Natural killer cell (primary cell): Measurements from ENCODE around the gene HS3ST4. TPM values are rescaled to one million over a fixed set of nuclear protein-coding genes. Genes with fewer than 3 reads are reported as not detected.
"Not testable (repeated sequence)": the region's sequence is repeated elsewhere in the genome, so short reads cannot be mapped to it uniquely, and the experiment has no call there.

ENCODE experiments used
- ATAC-seq, 3 donors: fragments of 150-1000 bp in 2 of 3; fragments of 200-7000 bp in 1 of 3; cut with Tn5 transposase; 1 replicate in 1 of 3; 2 replicates in 2 of 3; pipeline ENCODE4 v1.10.0; 2021; ENCODE audit warnings: mild to moderate bottlenecking in 2 of 3, moderate library complexity in 2 of 3
- DNase-seq, 2 donors: peaks; one replicate each; pipeline versions ENCODE4 v3.0.0 to v3.0.0-alpha.2; 2013 to 2021; ENCODE audit warnings: mixed read lengths in 1 of 2
- H3K27ac ChIP-seq: one replicate; pipeline ENCODE4 v1.5.1; 2013; ENCODE audit warnings: mild to moderate bottlenecking, low read length
- H3K27me3 ChIP-seq: one replicate; pipeline ENCODE4 v1.6.1; 2013; ENCODE audit warnings: low read length; ENCODE audit not compliant: control insufficient read depth, insufficient read depth
- H3K36me3 ChIP-seq: one replicate; pipeline ENCODE4 v1.6.1; 2013; ENCODE audit warnings: low read length; ENCODE audit not compliant: control insufficient read depth, insufficient read depth
- H3K4me1 ChIP-seq: one replicate; pipeline ENCODE4 v1.6.1; 2013; ENCODE audit warnings: low read length; ENCODE audit not compliant: control insufficient read depth, insufficient read depth
- H3K4me3 ChIP-seq: one replicate; pipeline ENCODE4 v1.5.1; 2013; ENCODE audit warnings: low read length
- H3K9me3 ChIP-seq: one replicate; pipeline ENCODE4 v1.6.1; 2013; ENCODE audit warnings: low read length; ENCODE audit not compliant: control insufficient read depth, insufficient read depth
- H3K27ac Mint-ChIP-seq, 2 donors: one replicate each; pipeline ENCODE4 v1.8.0; 2022; ENCODE audit warnings: mild to moderate bottlenecking in 2 of 2, mixed read lengths in 2 of 2, moderate library complexity in 1 of 2
- H3K27me3 Mint-ChIP-seq, 2 donors: one replicate each; pipeline ENCODE4 v1.8.0; 2022; ENCODE audit warnings: low read depth in 2 of 2, mixed read lengths in 2 of 2
- H3K36me3 Mint-ChIP-seq: one replicate; pipeline ENCODE4 v1.8.0; 2022; ENCODE audit warnings: mixed read lengths
- H3K4me1 Mint-ChIP-seq, 2 donors: one replicate each; pipeline ENCODE4 v1.8.0; 2022; ENCODE audit warnings: mixed read lengths in 2 of 2
- H3K4me3 Mint-ChIP-seq: one replicate; pipeline ENCODE4 v1.8.0; 2022; ENCODE audit warnings: mild to moderate bottlenecking, moderate library complexity, mixed read lengths
- H3K9me3 Mint-ChIP-seq, 2 donors: one replicate each; pipeline ENCODE4 v1.8.0; 2022; ENCODE audit warnings: mixed read lengths in 2 of 2
- WGBS: methylation state at CpG from one replicate; pipeline ENCODE4 v1.1.7; 2013; ENCODE audit warnings: missing lambda C conversion rate; ENCODE audit not compliant: insufficient coverage; 5-methylcytosine and 5-hydroxymethylcytosine counted together
- intact Hi-C: fragments of 100-400 bp; cut with micrococcal nuclease; formaldehyde crosslinking; loops from one replicate; pipeline ENCODE4 v1.14.2; 2022
- total RNA-seq, 4 donors: library from RNA; stranded (reverse); fragments of 120-200 nt in 1 of 4; gene quantifications; one replicate each; pipeline versions ENCODE4 v1.2.3 to v1.2.4, GENCODE V29; 2013 to 2022
- TF ChIP-seq, protein P1 (sequence below): fragments of 200-600 bp; IDR thresholded peaks from one replicate; pipeline ENCODE4 v1.8.0; 2022; ENCODE audit warnings: antibody characterized with exemption

The HS3ST4 gene
- total RNA-seq, 3 donors from 2014 or later (not counting 1 experiment from before 2014, with no cell fraction given): not detected

DNA sequence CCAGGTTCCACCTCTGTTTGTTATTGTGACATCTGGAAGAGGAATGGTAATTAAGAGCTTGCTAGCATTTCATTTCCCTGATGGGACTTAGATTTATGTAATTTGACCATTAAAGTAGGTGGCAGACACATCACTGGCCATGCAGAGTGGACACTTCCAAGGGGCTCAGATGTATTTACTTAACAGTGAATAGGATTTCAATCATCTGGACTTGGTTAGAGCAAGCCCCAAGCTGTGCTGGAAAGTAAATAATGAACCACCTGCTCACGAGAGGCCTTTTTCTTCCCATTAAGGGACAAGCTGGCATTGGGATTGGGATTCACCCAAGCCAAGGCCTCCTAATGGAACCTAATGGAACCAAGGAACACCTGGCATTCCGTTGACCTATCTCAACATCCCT lies 395.3 kb downstream of the HS3ST4 start:
- Histone ChIP-seq H3K27ac (no peak overlapping the region), H3K27me3 (no peaks in the 10 kb centered on the region), H3K9me3 (no peaks in the 10 kb centered on the region), H3K36me3 (no peaks in the 10 kb centered on the region), H3K4me1 (no peaks in the 10 kb centered on the region), H3K4me3 (no peak overlapping the region)
- TF ChIP-seq, protein P1, sequence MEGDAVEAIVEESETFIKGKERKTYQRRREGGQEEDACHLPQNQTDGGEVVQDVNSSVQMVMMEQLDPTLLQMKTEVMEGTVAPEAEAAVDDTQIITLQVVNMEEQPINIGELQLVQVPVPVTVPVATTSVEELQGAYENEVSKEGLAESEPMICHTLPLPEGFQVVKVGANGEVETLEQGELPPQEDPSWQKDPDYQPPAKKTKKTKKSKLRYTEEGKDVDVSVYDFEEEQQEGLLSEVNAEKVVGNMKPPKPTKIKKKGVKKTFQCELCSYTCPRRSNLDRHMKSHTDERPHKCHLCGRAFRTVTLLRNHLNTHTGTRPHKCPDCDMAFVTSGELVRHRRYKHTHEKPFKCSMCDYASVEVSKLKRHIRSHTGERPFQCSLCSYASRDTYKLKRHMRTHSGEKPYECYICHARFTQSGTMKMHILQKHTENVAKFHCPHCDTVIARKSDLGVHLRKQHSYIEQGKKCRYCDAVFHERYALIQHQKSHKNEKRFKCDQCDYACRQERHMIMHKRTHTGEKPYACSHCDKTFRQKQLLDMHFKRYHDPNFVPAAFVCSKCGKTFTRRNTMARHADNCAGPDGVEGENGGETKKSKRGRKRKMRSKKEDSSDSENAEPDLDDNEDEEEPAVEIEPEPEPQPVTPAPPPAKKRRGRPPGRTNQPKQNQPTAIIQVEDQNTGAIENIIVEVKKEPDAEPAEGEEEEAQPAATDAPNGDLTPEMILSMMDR: no peak
- WGBS: 68% methylated on average over 2 of the region's 2 CpGs
- Mint-ChIP-seq H3K36me3 (no peaks in the 10 kb centered on the region), H3K27ac (no peak overlapping the region), H3K27me3 (no peaks in the 10 kb centered on the region), H3K4me3 (no peak overlapping the region), H3K9me3 (no peaks in the 10 kb centered on the region), H3K4me1 (no peaks in the 10 kb centered on the region)
- intact Hi-C loops: no loop called here
- ATAC-seq (no peak), DNase-seq (no peak)

DNA sequence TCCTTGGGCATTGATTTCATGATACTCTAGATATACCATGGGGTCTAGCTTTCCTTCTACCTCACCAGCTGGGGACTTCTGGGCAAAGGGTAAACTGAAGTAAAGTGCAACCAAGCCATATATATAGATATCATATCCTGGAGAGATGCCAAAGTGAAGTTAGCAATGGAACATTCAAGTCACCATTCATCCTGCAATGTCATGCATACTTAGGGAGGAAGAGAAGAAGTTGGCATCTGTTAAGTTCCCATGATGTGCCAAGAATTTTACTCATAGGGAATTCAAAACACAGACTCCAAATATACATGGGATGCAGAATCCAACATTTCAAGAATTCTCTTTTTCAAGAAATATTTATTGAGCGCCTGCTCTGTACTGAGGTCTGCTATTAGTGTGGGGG lies 399.8 kb downstream of the HS3ST4 start:
- H3K27me3 Mint-ChIP-seq: no peaks in the 10 kb centered on the region
- ATAC-seq (no peak), DNase-seq (no peak)
- H3K27ac ChIP-seq: no peak overlapping the region
- no peaks in the 10 kb centered on the region for H3K36me3 ChIP-seq
- no peaks in the 10 kb centered on the region for H3K9me3 ChIP-seq
- WGBS: 100% methylated on average over 1 of the region's 1 CpG
- no peaks in the 10 kb centered on the region for H3K4me1 ChIP-seq
- H3K27me3 ChIP-seq: no peaks in the 10 kb centered on the region
- H3K36me3 Mint-ChIP-seq: no peaks in the 10 kb centered on the region
- no peak overlapping the region for H3K4me3 Mint-ChIP-seq
- H3K4me1 Mint-ChIP-seq: no peaks in the 10 kb centered on the region
- no peaks in the 10 kb centered on the region for H3K9me3 Mint-ChIP-seq
- TF ChIP-seq, protein P1: no peak
- H3K4me3 ChIP-seq: no peak overlapping the region
- intact Hi-C loops: no loop called here
- H3K27ac Mint-ChIP-seq: no peak overlapping the region

DNA sequence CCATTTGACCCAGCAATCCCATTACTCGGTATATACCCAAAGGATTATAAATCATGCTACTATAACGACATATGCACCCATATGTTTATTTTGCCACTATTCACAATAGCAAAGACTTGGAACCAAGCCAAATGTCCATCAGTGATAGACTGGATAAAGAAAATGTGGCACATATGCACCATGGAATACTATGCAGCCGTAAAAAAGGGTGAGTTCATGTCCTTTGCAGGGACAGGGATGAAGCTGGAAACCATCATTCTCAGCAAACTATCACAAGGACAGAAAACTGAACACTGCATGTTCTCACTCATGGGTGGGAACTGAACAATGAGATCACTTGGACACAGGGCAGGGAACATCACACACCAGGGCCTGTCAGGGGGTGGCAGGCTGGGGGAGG lies 406.4 kb downstream of the HS3ST4 start:
- H3K4me3 Mint-ChIP-seq, ATAC-seq, H3K27me3 Mint-ChIP-seq, H3K36me3 Mint-ChIP-seq, H3K4me1 ChIP-seq, H3K36me3 ChIP-seq, H3K27ac ChIP-seq, H3K9me3 ChIP-seq, H3K4me3 ChIP-seq, H3K9me3 Mint-ChIP-seq, DNase-seq, H3K4me1 Mint-ChIP-seq, H3K27ac Mint-ChIP-seq, H3K27me3 ChIP-seq, intact Hi-C loops: not testable (repeated sequence)
- 91% methylated on average over 2 of the region's 3 CpGs for WGBS

DNA sequence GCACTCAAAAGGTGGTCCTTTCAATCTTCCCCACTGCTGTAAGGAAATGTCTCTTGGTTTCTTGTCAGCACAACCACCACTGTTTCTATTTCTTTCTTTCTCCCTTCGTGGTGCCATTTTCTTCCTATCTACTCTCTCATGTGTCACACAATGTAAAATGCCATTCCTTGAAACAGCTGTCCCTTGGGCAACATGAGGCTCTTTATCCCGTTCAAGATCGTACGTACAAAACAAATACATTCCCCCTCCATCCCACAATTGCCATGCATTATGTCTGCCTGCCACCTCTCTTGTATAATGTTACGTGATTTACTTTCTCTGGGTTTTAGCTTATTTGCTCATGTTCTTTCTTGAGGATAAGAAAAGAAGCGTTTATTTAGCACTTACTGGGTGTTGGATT lies 410.6 kb downstream of the HS3ST4 start:
- no peak overlapping the region for H3K4me3 ChIP-seq

More for the DNA sequence above, 410.6 kb downstream of the HS3ST4 start:
- Mint-ChIP-seq H3K27ac (no peak overlapping the region), H3K4me1 (no peaks in the 10 kb centered on the region), H3K9me3 (peaks cover 5 to 9% of the 10 kb centered on the region in 2 donors), H3K4me3 (no peak overlapping the region), H3K36me3 (no peaks in the 10 kb centered on the region), H3K27me3 (peaks cover 0 to 13% of the 10 kb centered on the region in 2 donors)
- intact Hi-C loops: no loop called here
- WGBS: 83% methylated on average over 6 of the region's 6 CpGs
- no peaks in the 10 kb centered on the region for H3K27me3 ChIP-seq
- H3K9me3 ChIP-seq: no peaks in the 10 kb centered on the region
- DNase-seq (no peak), ATAC-seq (no peak)
- H3K4me1 ChIP-seq: no peaks in the 10 kb centered on the region
- TF ChIP-seq, protein P1: no peak
- H3K27ac ChIP-seq: no peak overlapping the region
- H3K36me3 ChIP-seq: no peaks in the 10 kb centered on the region
